Measurements from ENCODE around the gene NIPBL. TPM values are rescaled to one million over a fixed set of nuclear protein-coding genes. Genes with fewer than 3 reads are reported as not detected.
"Not testable (repeated sequence)": the region's sequence is repeated elsewhere in the genome, so short reads cannot be mapped to it uniquely, and the experiment has no call there.

NIPBL gene
- total and polyA plus RNA-seq, 2 donors (not counting 1 experiment from before 2014, with no cell fraction given): 30.8 to 34.2 TPM

- no peak overlapping the region for H3K4me2 ChIP-seq (ENCODE audit: extremely low read depth, insufficient read depth, low read length)
- H2AFZ ChIP-seq (ENCODE audit: low read length): no peak overlapping the region
- peaks cover 78% of the 10 kb centered on the region for H3K79me2 ChIP-seq (ENCODE audit: control insufficient read depth, insufficient read depth, low read length)
- peaks cover 3% of the 10 kb centered on the region for H4K20me1 ChIP-seq (ENCODE audit: control insufficient read depth, extremely low read depth, insufficient read depth, low read length)
- no peak overlapping the region for H3K27ac ChIP-seq (ENCODE audit: insufficient read depth, low read length)
- H3K27me3 ChIP-seq (ENCODE audit: control insufficient read depth, insufficient read depth, low read length): no peaks in the 10 kb centered on the region
- H3K4me1 ChIP-seq (ENCODE audit: control insufficient read depth, extremely low read depth, insufficient read depth, low read length): no peaks in the 10 kb centered on the region
- no peak for DNase-seq (ENCODE audit: low read depth in 2 of 2)
- H3K9me3 ChIP-seq (ENCODE audit: control insufficient read depth, insufficient read depth, low read depth, low read length): no peaks in the 10 kb centered on the region
- H3K9ac ChIP-seq (ENCODE audit: insufficient read depth, low read length): no peak overlapping the region
- no peak overlapping the region for H3K4me3 ChIP-seq (replicated peaks in 1 of 4; ENCODE audit: control extremely low read depth in 1 of 4, insufficient read depth in 1 of 4, low read depth in 3 of 4, low read length in 4 of 4)
- TF ChIP-seq EZH2 (IDR thresholded peaks at IDR 0.05; ENCODE audit: low read length, missing control alignments) (no peak), CTCF (conservative IDR thresholded peaks at IDR 0.05 in 1 of 2, IDR thresholded peaks at IDR 0.05 in 1 of 2; ENCODE audit: low read depth in 1 of 2, low read length in 2 of 2) (no peak)
- peaks cover 2% of the 10 kb centered on the region for H3K36me3 ChIP-seq (ENCODE audit: control insufficient read depth, insufficient read depth, low read length)
Measured at GRCh38 chr5:36889264-36889663, 12.7 kb downstream of the NIPBL start.

- Histone ChIP-seq H3K4me2 (ENCODE audit: extremely low read depth, insufficient read depth, low read length) (no peak overlapping the region), H3K27ac (ENCODE audit: insufficient read depth, low read length) (no peak overlapping the region), H3K36me3 (ENCODE audit: control insufficient read depth, insufficient read depth, low read length) (no peaks in the 10 kb centered on the region), H3K9me3 (ENCODE audit: control insufficient read depth, insufficient read depth, low read depth, low read length) (no peaks in the 10 kb centered on the region), H3K4me1 (ENCODE audit: control insufficient read depth, extremely low read depth, insufficient read depth, low read length) (no peaks in the 10 kb centered on the region), H4K20me1 (ENCODE audit: control insufficient read depth, extremely low read depth, insufficient read depth, low read length) (peaks cover 3% of the 10 kb centered on the region), H2AFZ (ENCODE audit: low read length) (no peak overlapping the region), H3K27me3 (ENCODE audit: control insufficient read depth, insufficient read depth, low read length) (no peaks in the 10 kb centered on the region), H3K4me3 (replicated peaks in 1 of 4; ENCODE audit: control extremely low read depth in 1 of 4, insufficient read depth in 1 of 4, low read depth in 3 of 4, low read length in 4 of 4) (no peak overlapping the region), H3K79me2 (ENCODE audit: control insufficient read depth, insufficient read depth, low read length) (peaks cover 78% of the 10 kb centered on the region), H3K9ac (ENCODE audit: insufficient read depth, low read length) (no peak overlapping the region)
- TF ChIP-seq EZH2 (IDR thresholded peaks at IDR 0.05; ENCODE audit: low read length, missing control alignments) (no peak), CTCF (conservative IDR thresholded peaks at IDR 0.05 in 1 of 2, IDR thresholded peaks at IDR 0.05 in 1 of 2; ENCODE audit: low read depth in 1 of 2, low read length in 2 of 2) (no peak)
- DNase-seq (ENCODE audit: low read depth in 2 of 2): no peak
Measured at GRCh38 chr5:36891266-36891665, 14.7 kb downstream of the NIPBL start.

- H3K4me2 ChIP-seq (ENCODE audit: extremely low read depth, insufficient read depth, low read length): not testable (repeated sequence)
Measured at GRCh38 chr5:36892085-36892830, 15.7 kb downstream of the NIPBL start.

More at GRCh38 chr5:36892085-36892830, 15.7 kb downstream of the NIPBL start:
- not testable (repeated sequence) for H4K20me1 ChIP-seq (ENCODE audit: control insufficient read depth, extremely low read depth, insufficient read depth, low read length); H3K4me3 ChIP-seq (replicated peaks in 1 of 4; ENCODE audit: control extremely low read depth in 1 of 4, insufficient read depth in 1 of 4, low read depth in 3 of 4, low read length in 4 of 4); DNase-seq (ENCODE audit: low read depth in 2 of 2); H3K9ac ChIP-seq (ENCODE audit: insufficient read depth, low read length); H3K27ac ChIP-seq (ENCODE audit: insufficient read depth, low read length); H3K9me3 ChIP-seq (ENCODE audit: control insufficient read depth, insufficient read depth, low read depth, low read length); H3K36me3 ChIP-seq (ENCODE audit: control insufficient read depth, insufficient read depth, low read length); H2AFZ ChIP-seq (ENCODE audit: low read length); H3K4me1 ChIP-seq (ENCODE audit: control insufficient read depth, extremely low read depth, insufficient read depth, low read length); H3K27me3 ChIP-seq (ENCODE audit: control insufficient read depth, insufficient read depth, low read length)
- H3K79me2 ChIP-seq (ENCODE audit: control insufficient read depth, insufficient read depth, low read length): peaks cover 79% of the 10 kb centered on the region
